Nasal cavity respiratory epithelium epithelial cell of viscerocranial mucosa (primary cell): ENCODE results near the gene IBA57. TPM values are rescaled to one million over a fixed set of nuclear protein-coding genes. Genes with fewer than 3 reads are reported as not detected.

ENCODE experiments used
- total RNA-seq: library from RNA; depleted of rRNA; stranded (reverse); fragments of >200 nt; gene quantifications from 2 replicates; pipeline ENCODE4 v1.2.3, GENCODE V29; 2014

IBA57 gene
- total RNA-seq = 2.7 and 4.3 TPM in 2 replicates

GRCh38 chr1:228165372-228166169 is at the start of gene IBA57:
TSS of gene IBA57 (plus strand) at chr1:228165804. CDS start at chr1:228165817, 13 bp downstream.

GRCh38 chr1:228139931-228140723 is 25.5 kb upstream of the IBA57 start, which contains the start of gene GUK1:
TSS of gene GUK1 (plus strand) at chr1:228140279. CDS start at chr1:228140303, 24 bp downstream.

GRCh38 chr1:228149406-228150119 is 16.0 kb upstream of the IBA57 start, which contains the start of gene GJC2:
TSS of gene GJC2 (plus strand) at chr1:228149930. CDS start at chr1:228157759, 7,829 bp downstream.

GRCh38 chr1:228207851-228208821 is 42.5 kb downstream of the IBA57 start, which contains the start of gene OBSCN:
TSS of gene OBSCN (plus strand) at chr1:228208044. CDS start at chr1:228211784, 3,740 bp downstream.

Other genes starting within 250 kb of the IBA57 start
- gene WNT9A, start 217.9 kb upstream of the IBA57 start, total RNA-seq = 1.0 and 3.1 TPM in 2 replicates
- under 0.01 and 0.07 TPM in 2 replicates for gene WNT3A, start 158.8 kb upstream of the IBA57 start, total RNA-seq
- gene ARF1, start 83.1 kb upstream of the IBA57 start, total RNA-seq = 275 and 315 TPM in 2 replicates
- gene C1orf35, start 62.5 kb upstream of the IBA57 start, total RNA-seq = 8.7 and 12.3 TPM in 2 replicates
- gene MRPL55, start 56.5 kb upstream of the IBA57 start, total RNA-seq = 57.6 and 66.3 TPM in 2 replicates
- 265 and 456 TPM in 2 replicates for gene GUK1, start 25.5 kb upstream of the IBA57 start, total RNA-seq
- 1.0 and 1.4 TPM in 2 replicates for gene GJC2, start 15.9 kb upstream of the IBA57 start, total RNA-seq
- 8.9 and 50.3 TPM in 2 replicates for gene OBSCN, start 42.2 kb downstream of the IBA57 start, total RNA-seq
- 24.9 and 36.4 TPM in 2 replicates for gene TRIM11, start 241.0 kb downstream of the IBA57 start, total RNA-seq